ENCODE results near the gene NUMA1. TPM values are rescaled to one million over a fixed set of nuclear protein-coding genes. Genes with fewer than 3 reads are reported as not detected.

NUMA1 gene
- total and polyA plus RNA-seq, 9 of the 15 experiments (the other 6 are each of a cell fraction or from before 2014, with no cell fraction given) = 4.1 to 104 (median 51.2) TPM

GRCh38 chr11:72112143-72112977 is 32.0 kb upstream of the NUMA1 start, which contains the start of gene ANAPC15 (continued):
- TF ChIP-seq MAFG (tag; conservative IDR thresholded peaks at IDR 0.05) = no peak
- TF ChIP-seq SRSF3 (IDR thresholded peaks at IDR 0.05; ENCODE audit: insufficient read depth, low read length) = no peak
- peak; percentile 73 for TF ChIP-seq RBM25 (IDR thresholded peaks at IDR 0.05; ENCODE audit: low read depth, low read length, severe bottlenecking)
- no peak for TF ChIP-seq CLOCK (CRISPR knock-in tag; IDR thresholded peaks at IDR 0.05; ENCODE audit: borderline replicate concordance)
- TF ChIP-seq RHOXF2B (CRISPR knock-in tag; conservative IDR thresholded peaks at IDR 0.05) = peak; percentile 90
- peak; percentile 40; the same call in 1 of the 2 replicates for TF ChIP-seq BACH1 (tag; IDR thresholded peaks at IDR 0.05)
- TF ChIP-seq SMAD4 (CRISPR knock-in tag; conservative IDR thresholded peaks at IDR 0.05) = peak; percentile 75; the same call in 1 of the 2 replicates
- no peak; the same call in 1 of the 2 replicates for TF ChIP-seq ELF2 (CRISPR knock-in tag; IDR thresholded peaks at IDR 0.05)
- TF ChIP-seq MTA2 (IDR thresholded peaks at IDR 0.05; ENCODE audit: low read depth) = peak; percentile 85
- peak; percentile 99 for TF ChIP-seq ZBTB40 (IDR thresholded peaks at IDR 0.05)
- no peak for TF ChIP-seq ZBTB40 (CRISPR knock-in tag; IDR thresholded peaks at IDR 0.05)
- no peak for TF ChIP-seq STAG1 (CRISPR knock-in tag; IDR thresholded peaks at IDR 0.05; ENCODE audit: borderline replicate concordance)
- peak; percentile 78; the same call in 1 of the 2 replicates for TF ChIP-seq C11orf30 (IDR thresholded peaks at IDR 0.05; ENCODE audit: low read depth)

Measured in K562 (cell line).